BJ (cell line): ENCODE measurements around the gene HTR3B. TPM values are rescaled to one million over a fixed set of nuclear protein-coding genes. Genes with fewer than 3 reads are reported as not detected.
"Not testable (repeated sequence)": the region's sequence is repeated elsewhere in the genome, so short reads cannot be mapped to it uniquely, and the experiment has no call there.

ENCODE experiments used
- CTCF ChIA-PET: fragments of 350-600 bp; formaldehyde crosslinking; extraction: SDS; loops from one replicate; lab custom pipeline; 2021; ENCODE audit warnings: antibody characterized with exemption, inconsistent platforms; lab: Yijun Ruan, JAX
- POLR2A ChIA-PET: fragments of 300-600 bp; sonication (Branson Sonifier 250); formaldehyde crosslinking; extraction: SDS; loops from one replicate; lab custom pipeline; 2021; ENCODE audit warnings: antibody characterized with exemption; lab: Charles Lee
- DNase-seq: peaks from one replicate; pipeline ENCODE4 v3.0.0-alpha.2; 2011; ENCODE audit warnings: low read depth
- H3K27me3 ChIP-seq: 2 replicates; pipeline ENCODE4 v1.6.0; 2011; ENCODE audit warnings: low read length; ENCODE audit not compliant: control insufficient read depth, insufficient read depth
- H3K36me3 ChIP-seq: 2 replicates; pipeline ENCODE4 v1.5.1; 2011; ENCODE audit warnings: low read length; ENCODE audit not compliant: control insufficient read depth, insufficient read depth
- H3K4me3 ChIP-seq: 2 replicates; pipeline ENCODE4 v1.5.1; 2011; ENCODE audit warnings: low read depth, mild to moderate bottlenecking, control low read depth, low read length
- CTCF ChIP-seq: IDR thresholded peaks from 2 replicates; pipeline ENCODE4 v1.5.1; 2011; ENCODE audit warnings: low read depth, mild to moderate bottlenecking, control low read depth, inconsistent platforms, low read length, moderate library complexity; ENCODE audit not compliant: insufficient read depth
- polyA plus RNA-seq: library from polyadenylated mRNA; depleted of rRNA; stranded (reverse); fragments of >200 nt; gene quantifications from 2 replicates; pipeline ENCODE4 v1.2.3, GENCODE V29; 2011

The HTR3B gene
- polyA plus RNA-seq, 1 experiment = not detected

DNA sequence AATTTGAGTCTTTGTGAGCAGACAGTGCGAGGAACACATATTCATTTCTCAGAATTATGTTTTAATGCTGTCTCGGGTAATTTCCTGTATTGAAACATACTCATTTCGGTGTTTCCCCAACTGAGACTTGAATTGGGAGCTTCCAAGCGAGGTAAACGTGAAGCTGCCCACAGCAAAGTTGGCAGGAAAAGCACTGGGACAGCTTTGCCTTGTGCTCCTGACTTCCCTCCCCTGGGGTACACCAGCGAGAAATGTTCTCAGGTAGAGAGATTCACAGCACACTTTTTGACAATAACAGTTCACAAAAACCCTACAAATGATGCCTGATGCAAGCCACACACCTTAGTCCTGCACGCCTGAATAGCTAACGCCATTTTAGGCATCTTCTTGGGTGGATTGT lies 3.1 kb downstream of the HTR3B start:
- CTCF ChIA-PET = interaction anchor here (1.9 to 5.8 kb wide), 2 partner anchors 12 to 353 kb away, joined by 8 to 36 read pairs; no protein-coding TSS in a partner anchor
- no peak for DNase-seq
- POLR2A ChIA-PET = no interaction called here
- H3K27me3 ChIP-seq = peaks cover 6% of the 10 kb centered on the region; the same call in 1 of the 2 replicates
- TF ChIP-seq CTCF = no peak
- no peaks in the 10 kb centered on the region for H3K36me3 ChIP-seq
- H3K4me3 ChIP-seq = no peak overlapping the region

DNA sequence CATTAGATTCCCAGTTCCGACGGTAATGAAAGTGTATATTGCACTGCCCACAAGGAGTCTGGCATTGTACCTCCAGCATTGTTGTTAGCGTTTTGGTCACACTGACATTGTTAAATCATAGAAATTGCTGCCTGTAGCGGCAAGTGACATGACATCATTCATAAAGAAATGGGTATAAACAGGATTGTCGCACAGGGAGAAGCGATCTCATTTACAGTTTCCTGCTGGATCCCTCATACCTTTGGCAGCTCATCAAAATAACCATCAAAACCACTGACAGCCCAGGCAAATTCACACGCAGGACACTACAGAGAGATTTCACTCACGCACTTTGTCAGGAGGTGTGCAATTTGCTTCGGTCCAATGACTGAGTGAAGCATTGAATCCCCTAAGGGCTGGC lies 3.5 kb downstream of the HTR3B start:
- H3K27me3 ChIP-seq = peaks cover 6% of the 10 kb centered on the region; the same call in 1 of the 2 replicates
- no peak for TF ChIP-seq CTCF
- no peaks in the 10 kb centered on the region for H3K36me3 ChIP-seq
- ChIA-PET CTCF (interaction anchor here (1.1 to 5.8 kb wide), 3 partner anchors 12 to 353 kb away, joined by 3 to 36 read pairs (median 9); no protein-coding TSS in a partner anchor), POLR2A (no interaction called here)
- DNase-seq = no peak
- no peak overlapping the region for H3K4me3 ChIP-seq

- POLR2A ChIA-PET, H3K27me3 ChIP-seq, DNase-seq, H3K36me3 ChIP-seq, H3K4me3 ChIP-seq: not testable (repeated sequence)
- CTCF ChIA-PET = interaction anchor here (1.1 to 1.9 kb wide), 2 partner anchors 15 to 349 kb away, joined by 3 to 8 read pairs; no protein-coding TSS in a partner anchor
Observed at GRCh38 chr11:113911491-113911890, 6.9 kb downstream of the HTR3B start.

DNA sequence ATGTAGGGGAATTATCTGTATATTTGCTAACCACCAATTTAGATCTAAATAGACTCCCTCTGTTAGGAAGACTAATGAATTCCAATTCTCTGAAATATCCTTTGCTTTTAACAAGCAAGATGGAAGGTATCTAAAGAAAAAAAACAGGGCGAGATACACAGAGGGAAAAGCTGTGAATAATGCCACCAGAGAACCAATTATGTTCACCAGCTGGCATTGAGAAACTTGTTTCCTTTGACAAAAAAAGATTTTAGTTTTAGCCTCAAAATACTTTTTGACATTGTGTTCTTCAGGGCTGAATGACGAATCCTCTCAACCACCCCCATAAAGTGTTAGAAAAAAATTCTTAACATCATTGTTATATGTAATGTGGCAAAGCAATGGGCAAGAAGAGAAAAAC lies 19.0 kb downstream of the HTR3B start:
- TF ChIP-seq CTCF = no peak
- CTCF ChIA-PET = interaction anchor here (1.2 kb wide), 1 partner anchor 27 kb away, joined by 5 read pairs; no protein-coding TSS in a partner anchor

DNA sequence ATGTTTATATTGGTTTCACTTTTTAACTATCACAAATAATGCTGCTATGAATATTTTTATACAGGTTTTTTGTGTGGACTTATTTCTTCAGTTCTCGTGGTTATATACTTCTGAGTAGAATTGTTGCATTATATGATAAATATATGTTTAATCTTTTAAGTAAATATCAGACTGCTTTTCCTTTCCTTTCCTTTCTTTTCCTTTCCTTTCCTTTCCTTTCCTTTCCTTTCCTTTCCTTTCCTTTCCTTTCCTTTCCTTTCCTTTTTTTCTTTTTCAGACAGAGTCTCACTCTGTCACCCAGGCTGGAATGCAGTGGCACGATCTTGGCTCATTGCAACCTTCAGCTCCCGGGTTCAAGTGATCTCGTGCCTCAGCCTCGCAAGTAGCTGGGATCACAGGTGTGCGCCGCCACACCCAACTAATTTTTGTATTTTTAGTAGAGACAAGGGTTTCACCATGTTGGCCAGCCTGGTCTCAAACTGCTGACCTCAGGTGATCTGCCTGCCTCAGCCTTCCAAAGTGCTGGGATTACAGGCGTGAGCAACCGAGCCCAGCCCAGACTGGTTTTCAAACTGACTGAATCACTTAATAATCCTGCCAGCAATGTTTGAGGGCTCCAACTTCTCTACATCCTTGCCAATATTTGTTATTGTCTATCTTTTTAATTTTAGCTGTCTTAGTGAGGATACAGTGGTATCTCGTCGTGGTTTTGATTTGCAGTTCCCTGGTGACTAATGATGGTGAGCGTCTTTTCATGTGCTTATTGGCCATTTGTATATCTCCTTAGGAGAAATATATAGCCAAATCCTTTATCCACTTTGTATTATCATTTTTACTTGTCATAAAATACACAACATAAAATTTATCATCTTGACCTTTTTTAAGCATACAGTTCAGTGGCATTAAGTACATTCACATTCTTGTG lies 21.9 kb downstream of the HTR3B start:
- CTCF ChIA-PET = interaction anchor here (0.6 to 1.0 kb wide), 2 partner anchors 19 to 30 kb away, joined by 3 read pairs; no protein-coding TSS in a partner anchor
- TF ChIP-seq CTCF = no peak

More for the DNA sequence above, 19.0 kb downstream of the HTR3B start:
- DNase-seq = no peak
- Histone ChIP-seq H3K36me3 (no peaks in the 10 kb centered on the region), H3K27me3 (no peaks in the 10 kb centered on the region), H3K4me3 (no peak overlapping the region)
- POLR2A ChIA-PET = no interaction called here

More for the DNA sequence above, 21.9 kb downstream of the HTR3B start:
- no peaks in the 10 kb centered on the region for H3K36me3 ChIP-seq
- DNase-seq = no peak
- no peak overlapping the region for H3K4me3 ChIP-seq
- POLR2A ChIA-PET = no interaction called here
- H3K27me3 ChIP-seq = no peaks in the 10 kb centered on the region
